ENCODE results near the gene KIF2C.
"Not testable (repeated sequence)": the region's sequence is repeated elsewhere in the genome, so short reads cannot be mapped to it uniquely, and the experiment has no call there.

Gene KIF2C

GRCh38 chr1:44739307-44740178 lies at the start of gene KIF2C:
Gene KIF2C (plus strand): TSS chr1:44739837. CDS start chr1:44739933, 96 bp downstream.
- peak; percentile 99 for DNase-seq

- DNase-seq: no peak
Measured at GRCh38 chr1:44693159-44693558, 46.5 kb upstream of the KIF2C start.

GRCh38 chr1:44693900-44694299 lies 45.7 kb upstream of the KIF2C start:
- DNase-seq: no peak

- DNase-seq: no peak
Measured at GRCh38 chr1:44694863-44695478, 44.7 kb upstream of the KIF2C start.

- DNase-seq: no peak
Measured at GRCh38 chr1:44695671-44696070, 44.0 kb upstream of the KIF2C start.

- DNase-seq: no peak
Measured at GRCh38 chr1:44696101-44696500, 43.5 kb upstream of the KIF2C start.

GRCh38 chr1:44696789-44697345 lies 42.8 kb upstream of the KIF2C start:
- peak; percentile 56 for DNase-seq

- no peak for DNase-seq
Measured at GRCh38 chr1:44698138-44698537, 41.5 kb upstream of the KIF2C start.

- not testable (repeated sequence) for DNase-seq
Measured at GRCh38 chr1:44699375-44699774, 40.3 kb upstream of the KIF2C start.

GRCh38 chr1:44700573-44700972 lies 39.1 kb upstream of the KIF2C start:
- DNase-seq: no peak

GRCh38 chr1:44701141-44701573 lies 38.5 kb upstream of the KIF2C start:
- DNase-seq: no peak

- no peak for DNase-seq
Measured at GRCh38 chr1:44705470-44705869, 34.2 kb upstream of the KIF2C start.

GRCh38 chr1:44705938-44706337 lies 33.7 kb upstream of the KIF2C start:
- DNase-seq: no peak

- DNase-seq: no peak
Measured at GRCh38 chr1:44707112-44707881, 32.3 kb upstream of the KIF2C start.

GRCh38 chr1:44707959-44708831 lies 31.4 kb upstream of the KIF2C start:
- peak; percentile 86 for DNase-seq

GRCh38 chr1:44713321-44713781 lies 26.3 kb upstream of the KIF2C start:
- DNase-seq: no peak

- DNase-seq: no peak
Measured at GRCh38 chr1:44714532-44714931, 25.1 kb upstream of the KIF2C start.

- peak; percentile 92 for DNase-seq
Measured at GRCh38 chr1:44714944-44715571, 24.6 kb upstream of the KIF2C start.

GRCh38 chr1:44717156-44717555 lies 22.5 kb upstream of the KIF2C start:
- DNase-seq: no peak

- DNase-seq: no peak
Measured at GRCh38 chr1:44717653-44718052, 22.0 kb upstream of the KIF2C start.

- no peak for DNase-seq
Measured at GRCh38 chr1:44718091-44718490, 21.5 kb upstream of the KIF2C start.

GRCh38 chr1:44719318-44719717 lies 20.3 kb upstream of the KIF2C start:
- DNase-seq: no peak
